Neural cell (in vitro differentiated cells): Measurements from ENCODE around the gene PTK6. TPM values are rescaled to one million over a fixed set of nuclear protein-coding genes. Genes with fewer than 3 reads are reported as not detected.

ENCODE experiments used
- H2AFZ ChIP-seq: fragments of 200-600, 300-800 bp; sonication (generic), shearing (Covaris generic); 2 replicates; pipeline ENCODE4 v1.6.0; 2014; ENCODE audit warnings: low read depth, mild to moderate bottlenecking, antibody characterized with exemption, low read length, moderate library complexity
- H3F3A ChIP-seq: fragments of 200-600 bp; shearing (Covaris generic); 2 replicates; pipeline ENCODE4 v1.6.1; 2016; ENCODE audit warnings: mild to moderate bottlenecking, moderate library complexity, mixed read lengths, antibody characterized with exemption, low read length; ENCODE audit not compliant: insufficient read depth, poor library complexity, severe bottlenecking
- H3K27ac ChIP-seq: fragments of 200-600, 300-800 bp; sonication (generic), shearing (Covaris generic); 2 replicates; pipeline ENCODE4 v1.5.1; 2014; ENCODE audit warnings: mild to moderate bottlenecking, low read length, moderate library complexity
- H3K27me3 ChIP-seq: fragments of 300-800, 200-600 bp; sonication (generic), shearing (Covaris generic); 2 replicates; pipeline ENCODE4 v1.6.0; 2014; ENCODE audit warnings: mild to moderate bottlenecking, low read depth, low read length, moderate library complexity; ENCODE audit not compliant: insufficient read depth
- H3K36me3 ChIP-seq: fragments of 300-800, 200-600 bp; sonication (generic), shearing (Covaris generic); 2 replicates; pipeline ENCODE4 v1.5.1; 2014; ENCODE audit warnings: mild to moderate bottlenecking, antibody characterized with exemption, low read length, moderate library complexity; ENCODE audit not compliant: insufficient read depth
- H3K4me2 ChIP-seq: fragments of 300-800, 200-600 bp; sonication (generic), shearing (Covaris generic); 2 replicates; pipeline ENCODE4 v1.6.0; 2014; ENCODE audit warnings: mild to moderate bottlenecking, low read length
- H3K4me3 ChIP-seq: fragments of 300-800, 200-600 bp; sonication (generic), shearing (Covaris generic); 2 replicates; pipeline ENCODE4 v1.5.1; 2014; ENCODE audit warnings: mild to moderate bottlenecking, low read length, moderate library complexity
- H3K79me2 ChIP-seq: fragments of 200-600 bp; shearing (Covaris generic); replicated peaks from 2 replicates; pipeline ENCODE4 v1.6.0; 2014; ENCODE audit warnings: mild to moderate bottlenecking, low read length, moderate library complexity; ENCODE audit not compliant: insufficient read depth
- H3K9ac ChIP-seq: fragments of 300-800, 200-600 bp; sonication (generic), shearing (Covaris generic); 2 replicates; pipeline ENCODE4 v1.6.1; 2016; ENCODE audit warnings: mild to moderate bottlenecking, low read length, mixed read lengths
- H3K9me2 ChIP-seq: fragments of 200-600 bp; shearing (Covaris generic); 2 replicates; pipeline ENCODE4 v1.6.1; 2016; ENCODE audit warnings: mild to moderate bottlenecking, low read length, mixed read lengths; ENCODE audit not compliant: insufficient read depth
- H3K9me3 ChIP-seq: fragments of 200-600, 300-800 bp; sonication (generic), shearing (Covaris generic); 2 replicates; pipeline ENCODE4 v1.6.1; 2016; ENCODE audit warnings: mild to moderate bottlenecking, mixed run types, low read length, moderate library complexity, mixed read lengths
- H4K20me1 ChIP-seq: fragments of 200-600 bp; shearing (Covaris generic); 2 replicates; pipeline ENCODE4 v1.6.1; 2016; ENCODE audit warnings: mild to moderate bottlenecking, mixed run types; ENCODE audit not compliant: insufficient read depth
- CTCF ChIP-seq: fragments of 450-650 bp; IDR thresholded peaks from 2 replicates; pipeline ENCODE4 v1.5.1; 2014; ENCODE audit warnings: antibody characterized with exemption, mild to moderate bottlenecking, moderate library complexity; ENCODE audit not compliant: poor library complexity, severe bottlenecking
- EP300 ChIP-seq: fragments of 450-650 bp; conservative IDR thresholded peaks from 2 replicates; pipeline ENCODE4 v1.6.1; 2014; ENCODE audit warnings: antibody characterized with exemption, mild to moderate bottlenecking, moderate library complexity; ENCODE audit not compliant: poor library complexity, severe bottlenecking
- EZH2 ChIP-seq: fragments of 200-600, 300-800 bp; shearing (Covaris generic), sonication (generic); IDR thresholded peaks from 2 replicates; pipeline ENCODE4 v1.6.1; 2014; ENCODE audit warnings: antibody characterized with exemption, low read length, borderline replicate concordance, mild to moderate bottlenecking; ENCODE audit not compliant: insufficient read depth, poor library complexity, severe bottlenecking
- MXI1 ChIP-seq: fragments of 450-650 bp; conservative IDR thresholded peaks from 2 replicates; pipeline ENCODE4 v1.6.1; 2014; ENCODE audit warnings: antibody characterized with exemption, mild to moderate bottlenecking; ENCODE audit not compliant: poor library complexity, severe bottlenecking
- POLR2AphosphoS5 ChIP-seq: IDR thresholded peaks from 2 replicates; pipeline ENCODE4 v1.6.1; 2012
- RAD21 ChIP-seq: fragments of 450-650 bp; conservative IDR thresholded peaks from 2 replicates; pipeline ENCODE4 v1.6.1; 2014; ENCODE audit warnings: antibody characterized with exemption, mild to moderate bottlenecking, moderate library complexity
- REST ChIP-seq: IDR thresholded peaks from 2 replicates; pipeline ENCODE4 v1.6.1; 2012; ENCODE audit warnings: borderline replicate concordance
- SMC3 ChIP-seq: fragments of 450-650 bp; conservative IDR thresholded peaks from 2 replicates; pipeline ENCODE4 v1.6.1; 2014; ENCODE audit warnings: antibody characterized with exemption, mild to moderate bottlenecking, moderate library complexity; ENCODE audit not compliant: poor library complexity
- TAF1 ChIP-seq: IDR thresholded peaks from 2 replicates; pipeline ENCODE4 v1.6.1; 2012; ENCODE audit warnings: low read depth
- polyA plus RNA-seq: library from polyadenylated mRNA; depleted of rRNA; stranded (reverse); fragments of >200 nt; gene quantifications from 2 replicates; pipeline ENCODE4 v1.2.3, GENCODE V29; 2014

PTK6 gene
- polyA plus RNA-seq, 1 donor from 2014 or later: not detected

GRCh38 chr20:63483834-63484233, 53.3 kb downstream of the PTK6 start:
- H3K4me3 ChIP-seq: no peak overlapping the region
- TF ChIP-seq CTCF (no peak), POLR2AphosphoS5 (no peak), TAF1 (no peak), MXI1 (no peak), REST (no peak), SMC3 (no peak), RAD21 (no peak), EZH2 (no peak), EP300 (no peak)
- no peak overlapping the region for H3K4me2 ChIP-seq
- H3K36me3 ChIP-seq: no peaks in the 10 kb centered on the region
- H3K79me2 ChIP-seq: no peaks in the 10 kb centered on the region
- H2AFZ ChIP-seq: no peak overlapping the region
- H4K20me1 ChIP-seq: no peaks in the 10 kb centered on the region
- no peaks in the 10 kb centered on the region for H3K9me2 ChIP-seq
- no peaks in the 10 kb centered on the region for H3K27me3 ChIP-seq
- no peak overlapping the region for H3K27ac ChIP-seq
- no peaks in the 10 kb centered on the region for H3F3A ChIP-seq
- H3K9ac ChIP-seq: no peak overlapping the region
- H3K9me3 ChIP-seq: no peaks in the 10 kb centered on the region

GRCh38 chr20:63482021-63482587, 55.1 kb downstream of the PTK6 start:
- Histone ChIP-seq H3F3A (no peaks in the 10 kb centered on the region), H3K27ac (no peak overlapping the region), H3K9me2 (no peaks in the 10 kb centered on the region), H3K4me2 (no peak overlapping the region), H3K4me3 (no peak overlapping the region), H3K36me3 (no peaks in the 10 kb centered on the region), H2AFZ (no peak overlapping the region), H3K27me3 (no peaks in the 10 kb centered on the region), H3K9me3 (no peaks in the 10 kb centered on the region), H3K9ac (no peak overlapping the region), H4K20me1 (no peaks in the 10 kb centered on the region), H3K79me2 (no peaks in the 10 kb centered on the region)
- TF ChIP-seq MXI1: no peak
- TF ChIP-seq POLR2AphosphoS5: peak; percentile 10
- no peak for TF ChIP-seq SMC3
- TF ChIP-seq REST: no peak
- TF ChIP-seq RAD21: no peak
- no peak for TF ChIP-seq EP300
